ENCODE data around the gene MACROD2. TPM values are rescaled to one million over a fixed set of nuclear protein-coding genes. Genes with fewer than 3 reads are reported as not detected.

The MACROD2 gene
- total RNA-seq, 1 experiment from 2014 or later, result 1.6 TPM

GRCh38 chr20:15494851-15495250 lies 1499.5 kb downstream of the MACROD2 start:
- DNase-seq, result no peak
- no peak for TF ChIP-seq CTCF (conservative IDR thresholded peaks at IDR 0.05)
- Histone ChIP-seq H4K91ac (ENCODE audit: insufficient read length, low read depth, low read length) (no peak overlapping the region), H3K79me1 (ENCODE audit: insufficient read depth, low read depth, low read length, poor library complexity, severe bottlenecking) (no peaks in the 10 kb centered on the region), H2AFZ (ENCODE audit: low read length) (no peak overlapping the region), H2BK15ac (ENCODE audit: low read depth, low read length) (no peak overlapping the region), H4K5ac (ENCODE audit: insufficient read length, low read depth, low read length) (no peak overlapping the region), H2AK5ac (ENCODE audit: insufficient read length, low read length) (no peak overlapping the region), H3K4me2 (ENCODE audit: insufficient read depth, insufficient read length, low read length) (no peak overlapping the region), H3K23me2 (ENCODE audit: insufficient read length, low read depth, low read length, poor library complexity, severe bottlenecking) (no peaks in the 10 kb centered on the region), H2BK120ac (ENCODE audit: low read depth, low read length, poor library complexity, severe bottlenecking) (no peak overlapping the region), H3K14ac (ENCODE audit: insufficient read depth, low read length) (no peak overlapping the region), H2BK20ac (ENCODE audit: low read depth, low read length, poor library complexity, severe bottlenecking) (no peak overlapping the region), H2BK5ac (ENCODE audit: insufficient read length, low read length) (no peak overlapping the region), H3K23ac (ENCODE audit: insufficient read length, low read depth, low read length) (no peak overlapping the region), H2BK12ac (ENCODE audit: insufficient read length, low read depth, low read length) (no peak overlapping the region), H3K18ac (ENCODE audit: insufficient read length, low read depth, low read length) (no peak overlapping the region), H3K56ac (ENCODE audit: insufficient read length, low read depth, low read length) (no peak overlapping the region), H3K4ac (ENCODE audit: low read depth, low read length) (no peak overlapping the region), H3K79me2 (ENCODE audit: insufficient read depth, low read length) (no peaks in the 10 kb centered on the region), H4K20me1 (ENCODE audit: control insufficient read depth, insufficient read depth, insufficient read length) (no peaks in the 10 kb centered on the region), H3K27me3 (ENCODE audit: insufficient read depth, low read length) (no peaks in the 10 kb centered on the region), H4K8ac (replicated peaks; ENCODE audit: insufficient read length, low read depth, low read length) (no peak overlapping the region), H3K9me3 (ENCODE audit: control insufficient read depth, low read depth, low read length) (no peaks in the 10 kb centered on the region), H3K27ac (ENCODE audit: insufficient read length, low read depth, low read length) (no peak overlapping the region), H3K9ac (ENCODE audit: extremely low read depth, insufficient read length, low read length) (no peak overlapping the region), H3T11ph (ENCODE audit: low read length) (no peak overlapping the region), H3K4me1 (ENCODE audit: insufficient read depth, low read length) (no peaks in the 10 kb centered on the region)
- H3K4me3 Mint-ChIP-seq, result no peak overlapping the region
- no CpG with 5 or more reads among the region's 2 CpGs for WGBS (ENCODE audit: extremely low coverage, insufficient read length, low lambda C conversion rate)
- H3K27me3 Mint-ChIP-seq (ENCODE audit: low read depth), result no peaks in the 10 kb centered on the region
- peaks cover 3 to 7% of the 10 kb centered on the region in 2 experiments; a peak in 4 of 5 replicates for H3K9me3 Mint-ChIP-seq
- H3K36me3 Mint-ChIP-seq (ENCODE audit: insufficient read depth in 1 of 3, low read depth in 3 of 3), result peaks cover 0 to 9% (median 5%) of the 10 kb centered on the region in 3 experiments; a peak in 3 of 7 replicates
- H3K27ac Mint-ChIP-seq, result no peak overlapping the region
- peaks cover 31 to 32% of the 10 kb centered on the region in 2 experiments for H3K4me1 Mint-ChIP-seq

Data from H9 (cell line).